NCI-H345 (cell line): ENCODE results near the gene ACADVL.

Experiments used
- DNase-seq: peaks from one replicate; lab custom pipeline; 2025; lab: John Stamatoyannopoulos, UW

Gene ACADVL

GRCh38 chr17:7191571-7192270, 28.0 kb upstream of the ACADVL start:
- DNase-seq, result no peak

GRCh38 chr17:7192271-7192937, 27.3 kb upstream of the ACADVL start:
- no peak for DNase-seq

DNA sequence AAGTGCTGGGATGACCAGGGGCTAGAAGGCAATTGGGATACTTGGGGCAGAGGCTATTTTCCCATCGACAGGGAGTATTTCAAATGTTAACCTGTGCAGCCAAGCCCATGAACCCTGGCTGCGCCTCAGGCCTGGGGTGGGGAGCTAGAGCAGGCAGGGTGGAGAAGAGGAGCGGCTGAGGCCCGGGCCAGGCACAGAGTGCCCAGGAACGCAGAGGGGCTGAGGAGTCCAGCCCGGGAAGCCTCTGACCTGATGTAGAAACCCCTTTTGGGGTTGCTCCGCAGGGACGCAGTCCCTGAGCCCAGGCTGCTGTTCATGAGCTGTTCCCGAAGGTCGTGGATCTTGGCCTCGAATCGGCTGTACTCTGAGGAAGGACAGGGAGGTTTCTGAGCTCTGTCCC, 23.8 kb upstream of the ACADVL start:
- no peak for DNase-seq

DNA sequence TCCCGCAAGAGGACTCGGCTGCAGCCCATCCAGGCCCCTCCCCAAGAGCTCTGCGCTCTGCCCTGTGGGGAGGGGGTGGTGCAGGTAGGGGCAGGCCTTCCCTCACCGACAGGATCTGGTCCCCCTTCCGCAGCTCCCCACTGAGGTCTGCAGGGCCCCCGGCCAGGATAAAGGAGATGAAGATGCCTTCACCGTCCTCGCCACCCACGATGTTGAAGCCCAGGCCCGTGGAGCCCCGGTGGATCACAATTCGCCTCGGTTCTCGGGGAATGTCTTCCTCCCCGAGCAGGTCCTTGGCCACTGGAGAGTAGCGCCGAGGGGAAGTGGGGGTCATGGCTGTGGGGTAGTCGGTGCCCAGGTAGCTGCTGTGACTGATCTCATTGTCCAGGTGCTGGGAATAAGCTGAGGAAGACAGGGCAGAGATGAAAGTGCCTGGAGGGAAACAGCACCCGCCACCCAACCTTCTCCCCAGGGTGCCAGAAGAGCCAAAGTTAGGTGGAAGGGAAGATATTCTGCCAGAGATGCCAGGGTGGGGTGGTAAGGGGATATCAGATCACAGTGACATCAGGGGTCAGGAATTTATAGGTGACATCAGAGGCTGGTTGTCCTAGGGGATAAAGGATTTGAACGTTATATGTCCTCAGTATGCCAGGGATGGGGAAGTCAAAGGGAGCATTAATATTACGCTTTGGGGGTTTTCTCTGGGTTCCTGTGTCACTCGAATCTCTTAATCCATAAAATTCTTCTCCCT, 22.9 kb upstream of the ACADVL start:
- DNase-seq, result no peak

GRCh38 chr17:7203391-7203790, 16.3 kb upstream of the ACADVL start:
- DNase-seq, result no peak

DNA sequence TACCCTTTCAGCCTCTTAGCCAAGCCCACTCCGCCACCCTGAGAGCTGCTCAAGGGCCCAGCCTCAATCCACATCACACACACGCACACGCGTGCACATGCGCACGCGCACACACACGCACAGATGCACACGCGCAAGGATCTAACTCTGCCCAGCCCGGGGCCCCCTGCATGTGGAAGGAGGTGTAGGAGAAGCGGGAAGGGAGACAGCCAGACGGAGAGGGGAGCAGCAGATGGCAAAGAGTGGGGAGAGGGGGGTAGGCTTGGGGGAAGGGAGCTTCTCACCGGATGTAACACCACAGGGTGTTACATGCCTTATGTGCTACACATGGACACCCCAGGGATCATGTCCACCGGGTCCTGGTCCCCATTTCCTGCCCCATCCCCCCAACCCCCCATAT, 15.4 kb upstream of the ACADVL start:
- no peak for DNase-seq

- DNase-seq, result peak; percentile 84
Observed at GRCh38 chr17:7204828-7205461, 14.8 kb upstream of the ACADVL start.

- no peak for DNase-seq
Observed at GRCh38 chr17:7205561-7205960, 14.2 kb upstream of the ACADVL start.

DNA sequence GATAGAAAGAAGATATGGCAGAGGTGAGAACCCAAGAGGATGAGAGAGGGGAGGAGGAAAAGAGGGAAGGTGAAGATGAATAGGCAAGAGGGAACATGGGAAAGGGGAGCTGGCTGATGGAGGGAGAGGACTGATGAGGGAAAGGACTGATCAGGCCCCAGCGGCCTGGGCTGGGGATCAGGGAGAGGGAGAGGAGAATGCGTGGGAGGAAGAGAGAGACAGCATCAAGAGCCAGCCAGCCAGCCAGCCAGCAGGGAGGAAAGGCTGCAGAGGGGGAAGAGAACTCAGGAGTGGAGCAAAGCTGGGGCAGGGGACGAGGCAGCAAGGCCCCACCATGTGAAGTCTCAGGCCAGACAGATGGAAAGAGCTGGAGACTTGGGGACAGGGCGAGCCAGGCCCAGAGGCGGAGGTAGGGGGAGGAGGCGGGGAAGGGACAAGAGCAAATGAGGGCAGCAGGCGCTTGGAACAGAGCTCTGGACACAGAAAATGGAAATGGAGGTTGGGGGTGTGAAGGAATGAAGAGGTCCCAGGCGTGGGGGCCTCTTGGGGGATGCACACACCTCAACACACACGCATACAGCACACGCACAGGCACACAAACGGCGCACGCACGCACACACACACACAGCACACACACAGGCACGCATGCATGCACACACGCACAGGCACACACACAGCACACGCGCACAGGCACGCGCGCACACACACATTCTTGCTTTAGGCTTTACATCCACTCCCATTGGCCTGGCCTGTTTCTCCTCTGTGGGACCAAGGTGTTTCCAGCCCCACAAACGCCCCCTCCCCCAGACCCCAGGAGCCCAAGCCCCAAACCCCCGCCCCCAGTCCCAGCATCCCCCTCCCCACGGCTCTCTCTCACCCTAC, 12.4 kb upstream of the ACADVL start:
- no peak for DNase-seq

GRCh38 chr17:7208027-7208571, 11.6 kb upstream of the ACADVL start:
- DNase-seq, result no peak

- no peak for DNase-seq
Observed at GRCh38 chr17:7208754-7209460, 10.8 kb upstream of the ACADVL start.

- no peak for DNase-seq
Observed at GRCh38 chr17:7211491-7212273, 8.1 kb upstream of the ACADVL start.

DNA sequence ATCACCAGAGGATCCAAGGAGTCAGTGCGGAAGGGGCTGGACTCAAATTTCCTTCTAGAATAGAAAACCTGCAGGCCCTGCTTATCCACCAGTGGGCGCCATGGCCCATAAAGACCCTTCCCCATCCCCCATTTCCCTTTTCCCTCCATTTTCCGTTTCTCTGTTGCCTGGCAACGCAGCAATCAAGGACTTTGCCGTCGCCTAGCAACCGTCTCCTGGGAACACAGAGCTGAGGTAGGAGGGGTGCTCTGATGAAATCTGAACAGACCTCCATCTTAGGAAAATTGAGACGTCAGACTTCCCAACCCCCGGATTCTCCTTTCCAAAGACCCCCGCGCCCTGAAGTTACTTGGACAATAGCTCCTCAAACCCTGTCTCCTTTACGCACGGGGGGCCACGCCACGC, 5.8 kb upstream of the ACADVL start:
- DNase-seq, result peak; percentile 87

- peak; percentile 98 for DNase-seq
Observed at GRCh38 chr17:7214300-7215135, 5.2 kb upstream of the ACADVL start.

- no peak for DNase-seq
Observed at GRCh38 chr17:7215136-7215638, 4.6 kb upstream of the ACADVL start.

- DNase-seq, result no peak
Observed at GRCh38 chr17:7215652-7216180, 4.0 kb upstream of the ACADVL start.

- no peak for DNase-seq
Observed at GRCh38 chr17:7216242-7217112, 3.3 kb upstream of the ACADVL start.
